NCI-H2081 (cell line): ENCODE results near the gene CENPT.
A peak's percentile ranks its signal among the peaks of the same experiment; 100 is the strongest.

Experiments used
- DNase-seq, 2 experiments: peaks; one replicate each; lab custom pipeline; 2025; lab: John Stamatoyannopoulos, UW

Gene CENPT

DNA sequence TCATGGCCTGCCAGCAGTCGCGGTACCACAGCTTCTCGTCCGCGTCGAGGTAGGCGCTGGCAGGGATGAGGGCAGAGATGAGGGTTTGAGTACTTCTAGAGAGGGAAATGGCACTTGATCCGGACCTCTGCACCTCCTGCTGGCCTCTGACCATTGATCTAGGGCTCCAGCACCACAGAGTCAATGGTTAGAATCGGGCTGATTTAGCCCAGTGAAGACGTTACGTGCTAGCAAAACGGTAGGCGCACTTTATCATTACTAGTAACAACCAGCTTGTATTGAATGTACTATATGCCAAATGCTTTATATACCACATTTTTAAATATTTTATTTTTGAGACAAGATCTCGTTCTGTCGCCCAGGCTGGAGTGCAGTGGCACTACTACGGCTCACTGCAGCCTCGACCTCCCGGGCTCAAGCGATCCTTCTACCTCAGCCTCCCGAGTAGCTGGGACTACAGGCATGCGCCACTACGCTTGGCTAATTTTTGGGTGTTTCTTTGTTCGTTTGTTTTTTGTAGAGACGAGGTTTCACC, 40.3 kb downstream of the CENPT start:
- no peak for DNase-seq

DNA sequence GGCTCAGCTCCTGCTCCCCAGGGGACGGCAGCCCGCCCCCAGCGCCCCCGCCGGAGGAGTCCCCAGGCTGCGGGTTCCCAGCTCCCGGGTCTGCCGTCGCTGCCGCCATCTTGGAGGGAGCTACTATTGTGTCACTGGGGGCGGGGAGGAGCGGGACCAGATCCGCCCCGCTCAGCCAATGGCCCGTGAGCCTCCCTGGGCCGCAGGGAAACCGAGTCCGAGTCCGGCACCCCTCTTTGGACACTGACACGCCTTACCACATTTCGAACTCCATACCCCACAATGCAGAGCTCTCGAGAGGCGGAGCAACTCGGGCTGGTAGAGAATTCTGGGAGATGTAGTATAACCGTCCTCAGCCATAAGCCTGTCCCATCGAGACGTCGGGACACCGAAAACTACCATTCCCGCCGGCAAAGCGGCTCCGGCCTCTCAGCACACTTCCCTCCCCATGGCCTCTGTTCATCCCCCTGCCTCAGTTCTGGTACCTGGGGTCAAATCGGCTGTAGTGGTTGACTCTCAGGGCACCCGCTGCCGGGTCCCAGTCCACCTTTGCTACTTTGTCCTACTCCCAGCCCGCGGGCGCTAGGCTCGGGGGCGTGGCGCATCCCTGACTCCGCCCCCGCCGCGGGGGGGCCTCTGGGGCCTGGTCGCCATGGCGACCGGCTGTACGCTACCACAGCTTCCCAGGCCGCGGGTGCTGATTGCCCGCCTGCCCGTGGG, 40.9 kb downstream of the CENPT start, which contains the start of the genes RANBP10 and TSNAXIP1:
TSS of gene RANBP10 (minus strand) at position 133 of the 720 bp plus-strand sequence. CDS start at position 109, 24 bp downstream.
TSS of gene TSNAXIP1 (plus strand) at position 462 of the 720 bp plus-strand sequence. CDS start 261 bp downstream, outside the sequence.
- peak; percentile 95 to 98 for DNase-seq

DNA sequence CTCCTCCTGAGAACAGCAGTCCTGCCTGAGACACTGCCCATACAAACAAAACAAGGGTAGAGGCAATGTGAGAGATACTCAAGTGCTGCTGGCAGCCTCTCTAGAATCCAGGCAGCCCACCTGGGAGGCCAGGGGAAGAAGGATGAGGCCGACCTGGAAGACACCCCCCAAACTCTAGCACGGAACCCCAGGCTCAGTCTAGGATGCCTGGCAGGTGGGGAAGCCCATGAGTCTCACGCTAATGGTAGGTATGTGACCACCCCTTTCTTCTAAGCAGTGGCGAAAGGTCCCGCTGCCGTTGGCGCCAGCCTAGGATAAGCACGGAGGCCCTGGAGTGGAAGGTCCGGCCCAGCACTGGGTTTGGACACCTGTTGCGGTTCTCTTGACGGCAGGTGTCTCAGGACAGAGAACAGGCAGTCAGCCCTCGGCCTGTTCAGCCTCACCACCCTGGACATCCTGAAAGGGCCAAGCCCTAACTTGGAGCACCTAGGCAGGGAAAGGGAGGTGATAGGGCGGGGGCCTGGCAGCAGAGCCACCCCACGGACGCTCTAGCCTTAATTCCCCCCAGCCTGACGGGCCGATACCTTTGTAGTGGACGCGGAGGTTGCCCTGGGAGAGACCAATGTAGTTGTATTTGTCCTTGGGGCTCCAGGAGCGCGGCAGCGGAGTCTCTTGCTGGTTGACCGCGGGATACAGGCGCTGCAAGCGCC, 41.6 kb downstream of the CENPT start:
- DNase-seq = no peak

DNA sequence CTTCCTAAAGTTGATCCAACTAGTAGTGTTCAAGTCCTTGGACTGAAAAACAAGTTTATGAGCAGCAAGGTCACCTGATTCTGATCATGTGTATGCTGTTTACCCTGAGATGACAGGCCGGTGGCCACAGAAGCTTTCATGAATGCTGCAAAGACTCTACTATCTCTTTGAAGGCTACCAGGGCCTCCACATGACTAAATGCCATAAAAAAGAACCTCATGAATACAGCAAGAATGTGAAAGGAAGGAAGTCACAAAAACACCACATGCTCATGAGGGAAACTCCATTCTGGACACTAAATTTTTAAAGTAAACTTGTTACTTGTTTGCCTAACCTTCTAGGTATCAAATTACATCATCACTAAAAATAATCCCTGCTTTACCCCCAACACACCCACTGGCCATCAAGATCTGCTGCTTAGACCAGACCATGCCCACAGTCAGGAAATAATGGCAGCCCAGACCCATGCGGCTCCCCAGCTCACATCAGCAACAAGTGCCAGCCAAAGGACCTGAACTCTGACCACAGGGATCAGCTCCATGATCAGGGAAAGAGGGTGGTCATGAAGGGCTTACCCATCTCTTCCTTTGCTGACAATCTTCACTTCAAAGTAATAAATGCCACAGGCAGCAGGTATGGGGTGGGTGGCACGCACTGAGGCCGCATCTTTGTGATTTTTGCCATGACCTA, 42.5 kb downstream of the CENPT start:
- no peak for DNase-seq

DNA sequence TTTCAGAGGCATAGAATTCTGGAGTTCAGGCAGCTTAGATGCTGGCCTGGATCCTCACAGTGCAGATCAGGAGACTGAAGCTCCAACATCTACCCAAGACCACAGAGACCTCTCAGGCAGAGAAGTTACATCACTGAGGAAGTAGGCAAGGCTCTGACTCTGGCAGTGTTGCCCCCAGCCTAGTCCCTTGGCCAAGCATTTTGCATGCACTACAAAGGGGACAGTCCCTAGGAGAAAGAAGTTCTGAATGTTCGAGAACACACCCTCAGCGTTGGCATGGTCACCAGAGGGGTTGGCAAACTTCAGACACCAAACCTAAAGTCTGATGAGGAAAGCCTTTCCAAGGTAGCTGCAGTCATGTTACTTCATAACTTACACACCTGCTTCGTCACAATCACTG, 43.6 kb downstream of the CENPT start:
- DNase-seq = no peak

DNA sequence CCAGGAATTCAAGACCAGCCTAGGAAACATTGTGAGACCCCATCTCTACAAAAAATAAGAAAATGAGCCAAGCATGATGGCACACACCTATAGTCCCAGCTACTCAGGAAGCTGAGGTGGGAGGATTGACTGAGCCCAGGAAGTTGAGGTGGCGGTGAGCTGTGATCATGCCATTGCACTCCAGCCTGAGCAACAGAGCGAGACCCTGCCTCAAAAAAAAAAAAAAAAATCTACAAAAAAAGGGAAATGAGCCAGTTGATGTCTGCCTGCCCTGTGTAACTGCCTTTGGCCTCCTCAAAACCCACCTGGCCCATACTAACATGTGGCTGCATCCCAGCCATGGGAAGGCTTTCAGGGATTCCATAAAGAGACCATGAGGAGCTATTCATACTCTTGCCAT, 45.6 kb downstream of the CENPT start:
- DNase-seq = no peak

DNA sequence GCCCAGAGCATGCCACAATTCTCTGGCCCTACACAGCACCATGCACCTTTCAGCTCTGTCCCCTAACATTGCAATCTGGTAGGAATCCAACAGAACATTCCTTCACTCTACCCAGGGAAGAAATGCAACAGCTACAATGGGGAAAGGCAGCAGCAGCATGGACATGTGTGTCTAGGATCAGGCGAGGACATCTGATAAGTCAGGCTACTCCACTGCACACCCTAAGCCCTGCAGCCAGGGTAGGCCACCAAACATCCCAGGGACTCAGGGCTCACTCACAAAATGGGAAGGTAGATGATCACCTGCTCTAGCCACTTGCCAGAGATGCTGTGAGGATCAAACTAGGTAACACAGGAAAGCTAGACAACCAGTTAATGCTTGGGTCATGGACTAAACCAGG, 46.3 kb downstream of the CENPT start:
- DNase-seq = no peak

DNA sequence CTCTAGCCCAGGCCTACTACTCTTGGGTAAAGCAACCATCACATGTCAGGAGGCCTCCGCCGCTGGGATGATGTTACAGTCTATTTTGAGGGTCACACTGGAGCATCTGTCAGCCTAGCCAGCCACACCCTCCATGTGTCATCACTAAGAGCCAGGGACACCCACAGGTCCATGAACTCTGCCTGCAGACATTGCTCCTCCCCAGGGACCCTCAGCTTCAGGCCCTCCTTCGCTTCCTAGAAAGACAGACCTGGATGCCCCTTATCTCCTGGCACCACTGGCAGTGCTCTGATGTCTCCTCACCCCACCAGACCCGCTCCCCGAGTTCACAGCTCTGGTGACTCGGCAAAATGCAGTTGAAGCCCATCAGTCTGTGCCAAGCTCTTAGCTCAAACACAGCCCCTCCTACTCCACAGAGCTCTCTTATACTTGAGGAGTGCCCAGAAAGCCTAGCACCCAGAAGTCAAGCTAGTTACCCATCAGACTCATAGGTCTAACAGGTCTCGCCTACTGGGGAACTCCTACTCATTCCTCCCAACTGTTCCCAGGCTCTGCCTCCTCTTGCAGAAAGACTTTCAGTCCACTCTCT, 47.1 kb downstream of the CENPT start:
- DNase-seq = no peak

DNA sequence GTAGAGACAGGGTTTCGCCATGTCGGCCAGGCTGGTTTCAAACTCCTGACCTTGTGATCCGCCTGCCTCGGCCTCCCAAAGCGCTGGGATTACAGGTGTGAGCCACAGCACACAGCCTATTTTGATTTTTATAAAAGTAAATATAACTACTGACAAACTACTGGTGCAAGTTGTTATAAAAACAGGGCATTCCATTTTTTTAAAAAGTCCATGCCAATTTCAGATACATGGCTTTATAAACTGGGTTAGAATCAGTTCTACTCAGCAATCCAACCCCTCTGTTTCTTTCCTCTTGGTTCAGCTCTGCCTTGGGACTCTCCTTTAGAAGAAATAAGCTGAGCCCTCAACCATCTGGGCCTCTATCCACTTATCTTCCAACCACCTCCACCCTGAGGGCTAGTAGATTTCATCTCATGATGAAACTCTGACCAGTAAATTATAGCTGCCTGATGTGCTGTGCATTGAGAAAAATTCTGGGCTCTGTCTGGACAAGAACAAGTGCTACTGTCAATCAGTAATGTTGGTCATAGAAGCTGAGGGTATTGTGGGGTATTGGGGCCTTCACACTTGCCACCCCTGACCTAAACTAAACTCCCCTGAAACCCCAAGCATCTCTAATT, 51.3 kb downstream of the CENPT start:
- no peak for DNase-seq

DNA sequence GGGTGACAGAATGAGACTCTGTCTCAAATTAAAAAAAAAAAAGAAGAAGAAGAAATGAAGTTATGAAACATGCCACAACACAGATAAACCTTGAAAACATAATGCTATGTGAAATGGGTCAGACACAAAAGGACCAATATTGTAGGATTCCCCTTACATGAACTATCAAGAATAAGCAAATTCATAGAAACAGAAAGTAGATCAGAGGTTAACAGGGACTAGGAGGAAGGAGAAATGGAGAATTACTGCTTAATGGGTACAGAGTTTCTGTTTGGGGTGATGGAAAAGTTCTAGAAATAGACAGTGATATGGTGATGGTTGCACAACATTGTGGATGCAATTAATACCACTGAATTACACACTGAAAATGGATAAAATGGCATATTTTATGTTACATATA, 57.4 kb downstream of the CENPT start:
- DNase-seq = no peak

DNA sequence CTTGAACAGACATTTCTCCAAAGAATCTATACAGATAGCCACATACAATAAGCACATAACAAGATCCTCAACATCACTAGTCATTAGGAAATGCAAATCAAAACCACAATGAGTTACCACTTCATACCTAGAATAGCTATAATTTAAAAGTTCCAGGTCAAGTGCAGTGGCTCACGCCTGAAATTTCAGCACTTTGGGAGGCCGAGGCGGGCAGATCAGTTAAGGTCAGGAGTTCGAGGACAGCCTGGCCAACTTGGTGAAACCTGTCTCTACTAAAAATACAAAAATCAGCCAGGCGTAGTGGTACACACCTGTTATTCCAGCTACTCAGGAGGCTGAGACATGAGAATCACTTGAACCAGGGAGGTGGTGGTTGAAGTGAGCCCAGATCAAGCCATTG, 61.0 kb downstream of the CENPT start:
- DNase-seq = no peak

DNA sequence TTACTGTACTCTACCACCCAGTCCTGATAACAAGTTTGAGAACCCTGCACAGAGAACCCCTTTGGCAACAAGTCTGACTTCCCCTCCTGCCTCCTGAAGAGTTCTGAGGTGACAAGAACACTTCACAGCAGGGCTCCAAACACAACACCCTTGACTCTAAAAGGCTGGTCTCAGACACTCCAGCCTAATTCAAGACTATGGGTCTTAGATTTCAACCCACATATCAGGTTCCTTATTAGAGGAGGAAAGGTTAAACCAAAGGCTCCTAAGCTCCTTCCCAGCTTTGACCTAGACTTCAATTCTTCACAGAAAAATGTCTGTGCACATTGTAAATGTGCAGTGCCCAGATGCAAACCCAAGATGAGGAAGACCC, 64.2 kb downstream of the CENPT start:
- no peak for DNase-seq

DNA sequence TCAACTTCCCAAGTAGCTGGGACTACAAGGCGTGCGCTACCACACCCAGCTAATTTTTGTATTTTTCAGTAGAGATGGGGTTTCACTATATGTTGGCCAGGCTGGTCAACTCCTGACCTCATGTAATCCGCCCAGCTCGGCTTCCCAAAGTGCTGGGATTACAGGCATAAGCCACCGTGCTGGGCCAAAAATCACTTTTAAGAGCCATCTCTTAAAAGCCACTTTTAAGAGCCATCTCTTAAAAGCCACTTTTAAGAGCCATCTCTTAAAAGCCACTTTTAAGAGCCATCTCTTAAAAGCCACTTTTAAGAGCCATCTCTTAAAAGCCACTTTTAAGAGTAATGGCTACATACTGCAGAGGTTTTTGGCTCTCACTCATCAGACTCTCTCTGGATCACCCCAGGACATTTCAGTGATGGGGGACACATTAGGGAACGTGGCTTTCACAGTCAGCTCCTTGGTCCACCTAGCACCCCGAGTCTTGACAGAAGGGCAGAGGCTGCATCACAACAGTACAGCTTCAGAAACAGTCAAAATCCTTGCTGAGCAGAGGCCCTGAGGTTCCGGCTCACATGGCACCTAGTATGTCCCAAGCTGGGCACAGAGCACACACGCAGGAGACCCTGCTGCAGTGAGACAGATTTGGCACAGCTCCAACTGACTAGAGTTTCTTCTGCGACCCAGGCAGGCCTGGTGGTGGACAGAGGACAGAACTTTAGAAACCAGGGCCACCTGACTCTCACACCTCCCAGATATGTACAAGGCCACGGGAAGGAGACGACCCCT, 64.7 kb downstream of the CENPT start:
- DNase-seq = no peak

DNA sequence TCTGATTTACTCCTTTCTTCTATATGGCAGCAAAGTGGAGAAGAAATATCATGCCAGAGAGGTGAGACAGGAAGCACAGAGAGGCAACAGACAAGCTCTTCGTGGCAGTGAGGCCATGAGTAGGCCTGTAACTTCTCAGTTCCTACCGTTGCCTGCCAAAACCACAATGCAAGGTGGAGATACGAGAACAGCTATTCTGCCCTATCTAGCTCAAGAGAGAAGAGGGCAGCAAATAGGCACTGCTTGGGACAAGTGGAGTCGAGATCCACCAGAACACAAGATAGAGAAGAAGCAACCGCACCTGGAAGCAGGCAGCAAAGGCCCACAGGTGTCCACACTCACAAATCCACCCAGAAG, 66.0 kb downstream of the CENPT start:
- DNase-seq = no peak

DNA sequence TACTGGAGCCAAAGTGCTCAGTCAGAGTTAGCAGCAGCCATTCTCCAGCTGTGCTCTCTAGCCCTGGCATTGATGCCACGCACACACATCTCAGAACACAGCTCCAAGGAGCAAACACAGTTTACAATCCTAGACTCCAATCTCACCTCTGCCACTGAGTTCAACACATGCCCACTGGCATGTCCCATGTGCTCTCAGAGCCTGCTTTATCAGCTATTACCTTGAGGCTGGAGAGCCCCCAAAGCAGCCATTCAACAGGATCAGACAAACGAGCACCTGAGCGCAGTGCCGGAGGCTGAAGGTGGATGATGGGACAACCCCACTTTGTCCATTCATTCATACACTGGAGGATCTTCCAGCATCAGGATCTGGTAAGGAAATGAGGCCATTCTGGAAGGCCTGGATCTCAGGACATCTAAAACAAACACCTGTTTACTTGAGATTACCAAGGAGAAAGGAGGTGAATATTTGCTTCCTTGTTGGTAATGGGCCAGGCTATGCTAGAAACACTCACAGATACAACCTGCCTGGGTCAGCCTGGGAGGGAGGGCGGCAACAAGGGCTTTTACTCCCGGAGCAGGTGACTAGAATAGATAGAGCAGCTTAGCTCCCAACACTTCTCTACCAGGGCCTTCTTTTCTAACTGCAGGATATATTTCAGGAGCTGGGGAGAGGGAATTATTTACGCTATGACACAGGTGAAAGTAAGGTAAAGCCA, 66.5 kb downstream of the CENPT start:
- no peak for DNase-seq

DNA sequence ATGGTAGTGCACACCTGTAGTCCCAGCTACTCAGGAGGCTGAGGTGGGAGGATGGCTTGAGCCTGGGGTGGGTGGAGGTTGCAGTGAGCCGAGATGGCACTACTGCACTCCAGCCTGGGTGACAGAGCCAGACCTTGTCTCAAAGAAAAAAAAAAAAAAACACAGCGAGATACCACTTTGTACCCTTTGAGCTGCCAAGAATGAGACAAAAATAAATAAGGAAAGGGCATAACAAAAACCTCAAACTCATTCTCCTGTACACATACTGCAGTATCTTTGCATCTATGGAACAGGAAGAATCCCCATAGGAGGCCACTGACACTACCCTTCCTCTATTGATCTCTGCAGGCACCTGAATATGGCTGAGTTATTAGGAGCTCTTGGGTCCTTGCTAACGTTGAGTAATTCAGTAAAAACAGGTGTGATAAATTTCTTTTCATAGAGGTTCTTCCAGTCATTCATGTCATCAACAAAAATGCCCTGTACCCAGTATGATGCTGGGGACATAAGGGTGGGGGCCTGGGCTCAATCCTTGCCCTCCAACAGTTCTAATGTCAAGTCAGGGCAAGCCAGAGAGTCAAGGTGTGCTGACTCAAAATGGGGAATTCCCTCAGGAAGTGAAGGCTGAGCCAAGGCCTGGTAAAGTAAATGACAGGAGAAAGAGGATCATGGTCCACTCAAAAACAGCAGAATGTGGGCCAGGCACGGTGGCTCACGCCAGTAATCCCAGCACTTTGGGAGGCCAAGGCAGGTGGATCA, 68.1 kb downstream of the CENPT start:
- DNase-seq = no peak
